ENCODE results near the gene STEAP1.

GRCh38 chr7:90167361-90167760, 13.1 kb downstream of the STEAP1 start:
- TF ChIP-seq POLR2A (IDR thresholded peaks at IDR 0.05) (no peak), POLR2AphosphoS5 (IDR thresholded peaks at IDR 0.05) (no peak), CTCF (IDR thresholded peaks at IDR 0.05 in 8 of 11, conservative IDR thresholded peaks at IDR 0.05 in 3 of 11) (no peak)
